Measurements from ENCODE around the gene FLAD1.

GRCh38 chr1:155012776-155013602 lies 29.8 kb downstream of the FLAD1 start:
- no peak for TF ChIP-seq CTCF (conservative IDR thresholded peaks at IDR 0.05; ENCODE audit: low read depth in 2 of 2)
- no peak for TF ChIP-seq ZNF114 (CRISPR knock-in tag; IDR thresholded peaks at IDR 0.05)
- TF ChIP-seq ZNF331 (CRISPR knock-in tag; IDR thresholded peaks at IDR 0.05; ENCODE audit: low read depth), result no peak
- no peak for TF ChIP-seq REST (IDR thresholded peaks at IDR 0.05; ENCODE audit: unreplicated experiment)
- no peak for TF ChIP-seq EZH2 (IDR thresholded peaks at IDR 0.05; ENCODE audit: low read depth, unreplicated experiment)
- TF ChIP-seq CREB1 (CRISPR knock-in tag; IDR thresholded peaks at IDR 0.05; ENCODE audit: low read depth), result no peak
- no peak for TF ChIP-seq JUNB (IDR thresholded peaks at IDR 0.05; ENCODE audit: unreplicated experiment)
- TF ChIP-seq POLR2AphosphoS5 (IDR thresholded peaks at IDR 0.05; ENCODE audit: low read depth), result no peak
- TF ChIP-seq EZH2phosphoT487 (IDR thresholded peaks at IDR 0.05; ENCODE audit: unreplicated experiment), result no peak

All from GM23338 (cell line).